ENCODE results near the gene ELAVL2.

- no peak for TF ChIP-seq OSR1 (CRISPR knock-in tag; IDR thresholded peaks at IDR 0.05)
- TF ChIP-seq RARB (CRISPR knock-in tag; IDR thresholded peaks at IDR 0.05) = no peak
- TF ChIP-seq ARNTL (CRISPR knock-in tag; IDR thresholded peaks at IDR 0.05; ENCODE audit: borderline replicate concordance, low read depth) = no peak
- no peak for TF ChIP-seq SNAI2 (CRISPR knock-in tag; IDR thresholded peaks at IDR 0.05)
These were observed 181.7 kb downstream of the ELAVL2 start for GRCh38 chr9:23644326-23644725.
